ENCODE data around the gene KIAA1958.

Gene KIAA1958

DNA sequence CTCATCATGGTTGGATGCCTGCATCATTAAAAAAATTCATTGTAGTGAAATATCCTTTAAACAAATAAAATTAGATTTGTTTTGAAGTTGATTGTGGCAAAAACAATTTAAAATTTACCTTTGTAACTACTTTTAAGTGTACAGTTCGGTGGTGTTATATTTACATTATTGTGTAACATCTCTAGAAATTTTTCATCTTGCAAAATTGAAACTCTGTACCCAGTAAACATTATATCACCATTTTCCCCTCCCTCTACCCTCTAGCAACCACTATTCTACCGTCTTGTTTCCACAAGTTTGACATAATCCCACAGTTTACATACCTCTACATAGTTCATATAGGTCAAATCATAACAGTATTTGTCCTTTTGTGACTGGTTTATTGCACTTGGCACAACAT, 2.0 kb upstream of the KIAA1958 start:
- H3K36me3 ChIP-seq (ENCODE audit: control insufficient read depth, insufficient read depth, low read length), result no peaks in the 10 kb centered on the region
- H3K27me3 ChIP-seq (replicated peaks; ENCODE audit: control insufficient read depth, insufficient read depth, low read length), result no peaks in the 10 kb centered on the region
- no peak for DNase-seq (ENCODE audit: extremely low read depth, insufficient read length)
- H3K4me3 ChIP-seq (replicated peaks; ENCODE audit: low read depth, low read length), result no peak overlapping the region
- TF ChIP-seq, protein P1, sequence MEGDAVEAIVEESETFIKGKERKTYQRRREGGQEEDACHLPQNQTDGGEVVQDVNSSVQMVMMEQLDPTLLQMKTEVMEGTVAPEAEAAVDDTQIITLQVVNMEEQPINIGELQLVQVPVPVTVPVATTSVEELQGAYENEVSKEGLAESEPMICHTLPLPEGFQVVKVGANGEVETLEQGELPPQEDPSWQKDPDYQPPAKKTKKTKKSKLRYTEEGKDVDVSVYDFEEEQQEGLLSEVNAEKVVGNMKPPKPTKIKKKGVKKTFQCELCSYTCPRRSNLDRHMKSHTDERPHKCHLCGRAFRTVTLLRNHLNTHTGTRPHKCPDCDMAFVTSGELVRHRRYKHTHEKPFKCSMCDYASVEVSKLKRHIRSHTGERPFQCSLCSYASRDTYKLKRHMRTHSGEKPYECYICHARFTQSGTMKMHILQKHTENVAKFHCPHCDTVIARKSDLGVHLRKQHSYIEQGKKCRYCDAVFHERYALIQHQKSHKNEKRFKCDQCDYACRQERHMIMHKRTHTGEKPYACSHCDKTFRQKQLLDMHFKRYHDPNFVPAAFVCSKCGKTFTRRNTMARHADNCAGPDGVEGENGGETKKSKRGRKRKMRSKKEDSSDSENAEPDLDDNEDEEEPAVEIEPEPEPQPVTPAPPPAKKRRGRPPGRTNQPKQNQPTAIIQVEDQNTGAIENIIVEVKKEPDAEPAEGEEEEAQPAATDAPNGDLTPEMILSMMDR (IDR thresholded peaks at IDR 0.05; ENCODE audit: insufficient read depth, low read length, poor library complexity, severe bottlenecking), result no peak

DNA sequence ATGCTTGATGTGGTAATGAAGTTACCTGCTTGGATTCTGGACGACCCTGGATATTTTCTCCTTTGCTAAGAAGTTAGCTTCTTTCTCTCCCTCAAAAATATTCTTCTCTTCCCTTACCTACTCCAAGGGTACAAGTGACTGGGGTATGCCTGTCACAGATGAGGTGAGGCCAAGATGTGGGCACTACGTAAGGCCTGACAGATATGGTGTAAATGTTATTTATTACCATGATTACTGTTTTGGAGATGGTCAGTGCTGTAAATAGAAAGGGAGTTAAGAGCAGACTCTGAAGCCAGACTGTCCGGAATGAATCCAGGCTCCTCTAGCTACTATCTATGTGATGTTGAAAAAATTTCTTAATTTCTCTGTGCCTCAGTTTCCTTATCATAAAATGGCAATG, 1.1 kb upstream of the KIAA1958 start:
- no peak for DNase-seq (ENCODE audit: extremely low read depth, insufficient read length)
- H3K36me3 ChIP-seq (ENCODE audit: control insufficient read depth, insufficient read depth, low read length), result no peaks in the 10 kb centered on the region
- no peaks in the 10 kb centered on the region for H3K27me3 ChIP-seq (replicated peaks; ENCODE audit: control insufficient read depth, insufficient read depth, low read length)
- TF ChIP-seq, protein P1 (IDR thresholded peaks at IDR 0.05; ENCODE audit: insufficient read depth, low read length, poor library complexity, severe bottlenecking), result no peak
- peak overlapping the region; percentile 94 for H3K4me3 ChIP-seq (replicated peaks; ENCODE audit: low read depth, low read length)

DNA sequence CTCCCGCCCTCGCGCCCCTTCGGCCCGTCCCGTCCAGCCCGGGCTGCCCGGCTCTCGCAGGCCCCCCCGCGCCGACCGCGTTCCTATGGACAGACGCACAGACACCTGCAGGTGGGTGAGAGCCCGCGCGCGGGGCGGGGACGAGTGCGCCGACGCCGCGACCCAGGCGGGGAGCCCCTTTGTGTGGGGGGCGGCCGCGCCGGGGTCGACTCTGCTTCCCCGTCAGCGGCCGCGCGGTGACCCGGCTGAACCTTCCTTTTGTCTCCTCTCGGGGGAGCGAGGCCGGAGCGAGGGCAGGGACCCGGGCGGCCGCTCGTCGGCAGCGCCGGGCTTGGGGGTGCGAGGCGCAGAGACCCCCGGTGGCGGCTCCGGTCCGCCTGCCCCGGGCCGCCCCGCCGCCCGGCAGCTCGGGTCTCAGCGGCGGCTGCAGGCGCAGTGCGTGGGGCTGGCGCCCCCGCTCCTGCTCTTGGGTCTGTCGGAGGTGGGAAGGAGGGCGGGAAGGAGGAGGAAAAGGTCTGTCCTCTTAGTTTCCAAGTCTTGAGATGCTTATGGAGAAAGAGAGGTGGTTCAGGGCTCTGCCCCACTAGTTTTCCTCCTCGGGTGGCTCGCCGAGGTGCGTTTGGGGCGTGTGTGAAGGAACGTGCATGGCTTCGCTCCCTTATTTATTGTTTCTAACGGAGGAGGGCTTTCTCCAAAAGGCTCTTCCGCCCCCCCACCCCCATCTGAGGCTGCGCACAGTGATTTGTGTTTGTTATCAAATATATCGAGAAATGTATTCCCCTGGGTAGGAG, 576 bp downstream of the KIAA1958 start:
- DNase-seq (ENCODE audit: extremely low read depth, insufficient read length), result peak; percentile 80
- peak overlapping the region; percentile 94 for H3K4me3 ChIP-seq (replicated peaks; ENCODE audit: low read depth, low read length)
- H3K27me3 ChIP-seq (replicated peaks; ENCODE audit: control insufficient read depth, insufficient read depth, low read length), result no peaks in the 10 kb centered on the region
- H3K36me3 ChIP-seq (ENCODE audit: control insufficient read depth, insufficient read depth, low read length), result no peaks in the 10 kb centered on the region
- TF ChIP-seq, protein P1 (IDR thresholded peaks at IDR 0.05; ENCODE audit: insufficient read depth, low read length, poor library complexity, severe bottlenecking), result no peak

DNA sequence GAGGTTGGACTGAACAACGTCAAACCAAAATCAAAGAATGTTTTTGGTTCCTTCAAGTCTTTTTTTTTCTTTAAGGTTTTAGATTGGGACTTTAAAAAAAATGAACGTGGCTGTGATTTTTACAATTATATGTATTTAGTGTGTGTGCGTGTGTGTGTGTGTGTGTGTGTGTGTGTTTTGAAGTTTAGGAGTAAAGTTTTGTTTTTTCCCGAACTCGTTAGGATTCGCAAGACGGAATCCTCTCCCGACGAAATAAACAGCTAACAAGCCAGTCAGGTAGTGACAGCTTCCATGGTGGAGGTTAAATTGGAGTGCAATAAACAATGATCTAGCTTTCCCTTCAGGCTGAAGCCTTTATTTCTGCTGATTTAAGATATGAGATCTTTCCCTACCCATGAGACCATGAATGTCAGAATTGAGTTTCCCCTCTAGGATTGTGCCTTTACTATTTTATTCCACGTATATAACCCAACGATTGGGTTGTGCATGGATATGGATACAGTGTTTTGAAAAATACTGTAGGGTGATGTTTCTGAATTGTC, 1.2 kb downstream of the KIAA1958 start:
- TF ChIP-seq, protein P1 (IDR thresholded peaks at IDR 0.05; ENCODE audit: insufficient read depth, low read length, poor library complexity, severe bottlenecking), result no peak
- H3K27me3 ChIP-seq (replicated peaks; ENCODE audit: control insufficient read depth, insufficient read depth, low read length), result no peaks in the 10 kb centered on the region
- H3K36me3 ChIP-seq (ENCODE audit: control insufficient read depth, insufficient read depth, low read length), result no peaks in the 10 kb centered on the region
- no peak for DNase-seq (ENCODE audit: extremely low read depth, insufficient read length)
- H3K4me3 ChIP-seq (replicated peaks; ENCODE audit: low read depth, low read length), result peak overlapping the region; percentile 94

DNA sequence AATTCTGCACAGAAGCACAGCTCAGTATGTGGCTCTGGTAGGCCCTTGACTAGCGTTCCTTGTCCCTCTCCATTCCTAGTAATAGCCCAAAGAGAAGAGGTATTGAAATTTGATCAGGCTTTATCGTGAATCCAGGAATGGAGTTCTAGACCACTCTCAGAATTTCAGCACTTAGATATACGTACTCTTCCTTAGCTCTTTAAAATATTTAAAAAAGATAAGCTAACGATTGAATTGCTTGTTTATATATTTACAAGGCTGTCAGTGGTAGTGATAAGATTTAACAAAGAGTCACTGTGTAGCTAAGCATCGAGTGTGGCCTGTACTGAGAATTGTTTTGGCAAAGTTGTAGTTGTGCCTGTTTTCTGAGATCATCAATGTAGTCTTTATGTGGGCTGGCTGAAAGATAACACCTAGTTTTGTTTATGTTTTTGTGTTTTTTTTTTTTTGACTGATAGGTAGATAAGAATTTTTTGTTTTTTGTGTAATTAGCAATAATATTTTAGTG, 2.5 kb downstream of the KIAA1958 start:
- TF ChIP-seq, protein P1 (IDR thresholded peaks at IDR 0.05; ENCODE audit: insufficient read depth, low read length, poor library complexity, severe bottlenecking), result no peak
- no peak for DNase-seq (ENCODE audit: extremely low read depth, insufficient read length)
- H3K4me3 ChIP-seq (replicated peaks; ENCODE audit: low read depth, low read length), result no peak overlapping the region
- no peaks in the 10 kb centered on the region for H3K36me3 ChIP-seq (ENCODE audit: control insufficient read depth, insufficient read depth, low read length)
- H3K27me3 ChIP-seq (replicated peaks; ENCODE audit: control insufficient read depth, insufficient read depth, low read length), result no peaks in the 10 kb centered on the region

Measured in GM06990 (cell line).